ENCODE measurements around the gene ALAS1.
A peak's percentile ranks its signal among the peaks of the same experiment; 100 is the strongest.
"Not testable (repeated sequence)": the region's sequence is repeated elsewhere in the genome, so short reads cannot be mapped to it uniquely, and the experiment has no call there.

Gene ALAS1

GRCh38 chr3:52177701-52178042 lies 20.3 kb upstream of the ALAS1 start:
- H2BK12ac ChIP-seq (ENCODE audit: low read length in 2 of 2) = no peak overlapping the region
- no peak overlapping the region for H3K9ac ChIP-seq (ENCODE audit: low read length)
- no peak overlapping the region for H4K91ac ChIP-seq (ENCODE audit: low read length)
- no peak overlapping the region for H3K27ac ChIP-seq (ENCODE audit: low read length, poor library complexity, severe bottlenecking)
- no peaks in the 10 kb centered on the region for H3K36me3 ChIP-seq (ENCODE audit: control insufficient read depth in 1 of 2, insufficient read depth in 2 of 2, low read depth in 1 of 2, low read length in 2 of 2)
- H3K18ac ChIP-seq (ENCODE audit: low read depth in 1 of 2, low read length in 2 of 2) = no peak overlapping the region
- no peak overlapping the region for H3K4me3 ChIP-seq (ENCODE audit: insufficient read depth in 1 of 2, low read depth in 1 of 2, low read length in 2 of 2)
- no peak overlapping the region for H2AFZ ChIP-seq (ENCODE audit: low read depth, low read length)
- no peak overlapping the region for H3K23ac ChIP-seq (ENCODE audit: low read length in 2 of 2)
- no peak overlapping the region for H3K4me2 ChIP-seq (ENCODE audit: low read length, poor library complexity, severe bottlenecking)
- peaks cover 0 to 8% of the 10 kb centered on the region in 2 experiments for H3K27me3 ChIP-seq (ENCODE audit: control insufficient read depth in 1 of 2, insufficient read depth in 1 of 2, low read length in 2 of 2)
- H3K9me3 ChIP-seq (ENCODE audit: control insufficient read depth, low read length) = no peaks in the 10 kb centered on the region
- no peak overlapping the region for H3K14ac ChIP-seq (ENCODE audit: low read length in 2 of 2)
- no peak overlapping the region for H2AK5ac ChIP-seq (ENCODE audit: low read length, severe bottlenecking)
- peaks cover 3% of the 10 kb centered on the region for H3K4me1 ChIP-seq (ENCODE audit: control insufficient read depth, insufficient read depth, low read depth, low read length)
- no peak overlapping the region for H2BK120ac ChIP-seq (ENCODE audit: low read depth, low read length)
- 84% methylated on average over 5 of the region's 5 CpGs for WGBS
- DNase-seq = no peak
- H2BK15ac ChIP-seq (ENCODE audit: low read depth, poor library complexity, severe bottlenecking) = no peak overlapping the region
- no peak overlapping the region for H2BK5ac ChIP-seq (ENCODE audit: low read depth, low read length, poor library complexity, severe bottlenecking)
- H3K79me1 ChIP-seq (replicated peaks; ENCODE audit: low read length, poor library complexity, severe bottlenecking) = no peaks in the 10 kb centered on the region
- H4K8ac ChIP-seq (ENCODE audit: low read length) = no peak overlapping the region
- H3K4ac ChIP-seq (ENCODE audit: low read depth in 1 of 2, low read length in 2 of 2) = no peak overlapping the region

GRCh38 chr3:52178126-52178525 lies 19.8 kb upstream of the ALAS1 start:
- not testable (repeated sequence) for H3K27ac ChIP-seq (ENCODE audit: low read length, poor library complexity, severe bottlenecking); H3K4me3 ChIP-seq (ENCODE audit: insufficient read depth in 1 of 2, low read depth in 1 of 2, low read length in 2 of 2); H3K4me2 ChIP-seq (ENCODE audit: low read length, poor library complexity, severe bottlenecking); H2BK120ac ChIP-seq (ENCODE audit: low read depth, low read length); H2AK5ac ChIP-seq (ENCODE audit: low read length, severe bottlenecking); H3K36me3 ChIP-seq (ENCODE audit: control insufficient read depth in 1 of 2, insufficient read depth in 2 of 2, low read depth in 1 of 2, low read length in 2 of 2); H3K27me3 ChIP-seq (ENCODE audit: control insufficient read depth in 1 of 2, insufficient read depth in 1 of 2, low read length in 2 of 2); H2BK5ac ChIP-seq (ENCODE audit: low read depth, low read length, poor library complexity, severe bottlenecking); H2BK12ac ChIP-seq (ENCODE audit: low read length in 2 of 2); H3K9ac ChIP-seq (ENCODE audit: low read length); H3K79me1 ChIP-seq (replicated peaks; ENCODE audit: low read length, poor library complexity, severe bottlenecking); H4K8ac ChIP-seq (ENCODE audit: low read length); H3K9me3 ChIP-seq (ENCODE audit: control insufficient read depth, low read length); H3K18ac ChIP-seq (ENCODE audit: low read depth in 1 of 2, low read length in 2 of 2); H3K14ac ChIP-seq (ENCODE audit: low read length in 2 of 2); H3K4ac ChIP-seq (ENCODE audit: low read depth in 1 of 2, low read length in 2 of 2); H3K4me1 ChIP-seq (ENCODE audit: control insufficient read depth, insufficient read depth, low read depth, low read length); H2AFZ ChIP-seq (ENCODE audit: low read depth, low read length); H3K23ac ChIP-seq (ENCODE audit: low read length in 2 of 2); DNase-seq; H2BK15ac ChIP-seq (ENCODE audit: low read depth, poor library complexity, severe bottlenecking); H4K91ac ChIP-seq (ENCODE audit: low read length)
- WGBS = 92% methylated on average over 4 of the region's 4 CpGs

- H4K8ac ChIP-seq (ENCODE audit: low read length) = no peak overlapping the region
- H3K18ac ChIP-seq (ENCODE audit: low read depth in 1 of 2, low read length in 2 of 2) = no peak overlapping the region
- H3K27me3 ChIP-seq (ENCODE audit: control insufficient read depth in 1 of 2, insufficient read depth in 1 of 2, low read length in 2 of 2) = peaks cover 0 to 8% of the 10 kb centered on the region in 2 experiments
- H3K4me3 ChIP-seq (ENCODE audit: insufficient read depth in 1 of 2, low read depth in 1 of 2, low read length in 2 of 2) = no peak overlapping the region
- no peak overlapping the region for H2AK5ac ChIP-seq (ENCODE audit: low read length, severe bottlenecking)
- H3K14ac ChIP-seq (ENCODE audit: low read length in 2 of 2) = no peak overlapping the region
- H4K91ac ChIP-seq (ENCODE audit: low read length) = no peak overlapping the region
- H3K79me1 ChIP-seq (replicated peaks; ENCODE audit: low read length, poor library complexity, severe bottlenecking) = no peaks in the 10 kb centered on the region
- H3K9ac ChIP-seq (ENCODE audit: low read length) = no peak overlapping the region
- H3K4ac ChIP-seq (ENCODE audit: low read depth in 1 of 2, low read length in 2 of 2) = no peak overlapping the region
- H3K9me3 ChIP-seq (ENCODE audit: control insufficient read depth, low read length) = no peaks in the 10 kb centered on the region
- H3K4me1 ChIP-seq (ENCODE audit: control insufficient read depth, insufficient read depth, low read depth, low read length) = peaks cover 3% of the 10 kb centered on the region
- peak overlapping the region in 1 of 2 experiments; percentile 37 for H2BK12ac ChIP-seq (ENCODE audit: low read length in 2 of 2)
- H2BK120ac ChIP-seq (ENCODE audit: low read depth, low read length) = no peak overlapping the region
- DNase-seq = no peak
- H3K36me3 ChIP-seq (ENCODE audit: control insufficient read depth in 1 of 2, insufficient read depth in 2 of 2, low read depth in 1 of 2, low read length in 2 of 2) = no peaks in the 10 kb centered on the region
- no peak overlapping the region for H3K4me2 ChIP-seq (ENCODE audit: low read length, poor library complexity, severe bottlenecking)
- H2BK15ac ChIP-seq (ENCODE audit: low read depth, poor library complexity, severe bottlenecking) = peak overlapping the region; percentile 12
- no peak overlapping the region for H3K23ac ChIP-seq (ENCODE audit: low read length in 2 of 2)
- WGBS = 97% methylated on average over 1 of the region's 1 CpG
- no peak overlapping the region for H2AFZ ChIP-seq (ENCODE audit: low read depth, low read length)
- no peak overlapping the region for H3K27ac ChIP-seq (ENCODE audit: low read length, poor library complexity, severe bottlenecking)
- H2BK5ac ChIP-seq (ENCODE audit: low read depth, low read length, poor library complexity, severe bottlenecking) = no peak overlapping the region
These were observed 19.4 kb upstream of the ALAS1 start for GRCh38 chr3:52178537-52178936.

DNA sequence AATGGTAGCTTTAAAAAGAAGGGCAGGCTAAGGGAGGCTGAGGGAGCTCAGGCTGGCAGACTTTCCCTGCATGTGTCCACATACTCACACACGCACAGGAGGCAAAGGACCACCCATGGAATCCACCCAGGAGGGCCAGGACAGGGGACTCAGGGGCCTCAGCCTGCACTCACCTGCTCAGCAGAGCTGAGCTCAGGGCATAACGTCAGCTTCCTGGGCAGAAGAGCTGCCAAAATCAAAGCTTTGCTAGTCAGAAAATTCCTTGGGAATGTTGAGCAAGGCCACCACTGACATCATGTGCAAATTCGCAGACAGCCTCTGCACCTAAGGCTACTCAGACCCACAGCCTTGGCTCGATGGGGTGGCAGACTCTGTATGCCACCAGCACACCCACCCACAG lies 16.4 kb upstream of the ALAS1 start:
- H3K79me1 ChIP-seq (replicated peaks; ENCODE audit: low read length, poor library complexity, severe bottlenecking) = no peaks in the 10 kb centered on the region
- no peak overlapping the region for H3K4ac ChIP-seq (ENCODE audit: low read depth in 1 of 2, low read length in 2 of 2)
- no peaks in the 10 kb centered on the region for H3K36me3 ChIP-seq (ENCODE audit: control insufficient read depth in 1 of 2, insufficient read depth in 2 of 2, low read depth in 1 of 2, low read length in 2 of 2)
- H2BK15ac ChIP-seq (ENCODE audit: low read depth, poor library complexity, severe bottlenecking) = no peak overlapping the region
- H3K27ac ChIP-seq (ENCODE audit: low read length, poor library complexity, severe bottlenecking) = no peak overlapping the region
- no peak overlapping the region for H3K18ac ChIP-seq (ENCODE audit: low read depth in 1 of 2, low read length in 2 of 2)
- H2BK120ac ChIP-seq (ENCODE audit: low read depth, low read length) = no peak overlapping the region
- no peak overlapping the region for H3K23ac ChIP-seq (ENCODE audit: low read length in 2 of 2)
- H2BK5ac ChIP-seq (ENCODE audit: low read depth, low read length, poor library complexity, severe bottlenecking) = no peak overlapping the region
- H3K9ac ChIP-seq (ENCODE audit: low read length) = no peak overlapping the region
- H3K4me1 ChIP-seq (ENCODE audit: control insufficient read depth, insufficient read depth, low read depth, low read length) = peaks cover 3% of the 10 kb centered on the region
- H3K27me3 ChIP-seq (ENCODE audit: control insufficient read depth in 1 of 2, insufficient read depth in 1 of 2, low read length in 2 of 2) = peaks cover 0 to 8% of the 10 kb centered on the region in 2 experiments
- no peak overlapping the region for H2AFZ ChIP-seq (ENCODE audit: low read depth, low read length)
- DNase-seq = no peak
- H3K4me2 ChIP-seq (ENCODE audit: low read length, poor library complexity, severe bottlenecking) = no peak overlapping the region
- no peak overlapping the region for H3K4me3 ChIP-seq (ENCODE audit: insufficient read depth in 1 of 2, low read depth in 1 of 2, low read length in 2 of 2)
- 62% methylated on average over 4 of the region's 4 CpGs for WGBS
- H3K14ac ChIP-seq (ENCODE audit: low read length in 2 of 2) = no peak overlapping the region
- H3K9me3 ChIP-seq (ENCODE audit: control insufficient read depth, low read length) = no peaks in the 10 kb centered on the region
- no peak overlapping the region for H4K8ac ChIP-seq (ENCODE audit: low read length)
- H2BK12ac ChIP-seq (ENCODE audit: low read length in 2 of 2) = peak overlapping the region in 1 of 2 experiments; percentile 48
- no peak overlapping the region for H2AK5ac ChIP-seq (ENCODE audit: low read length, severe bottlenecking)
- H4K91ac ChIP-seq (ENCODE audit: low read length) = no peak overlapping the region
